HG03064 (cell line): ENCODE results near the gene TRDMT1.
"Not testable (repeated sequence)": the region's sequence is repeated elsewhere in the genome, so short reads cannot be mapped to it uniquely, and the experiment has no call there.

Experiments used
- ATAC-seq: cut with Tn5 transposase; IDR thresholded peaks from one replicate; pipeline ENCODE4 v1.9.1; 2021; ENCODE audit warnings: low read depth; ENCODE audit not compliant: unreplicated experiment

The TRDMT1 gene

GRCh38 chr10:17140386-17140761 lies 61.1 kb downstream of the TRDMT1 start:
- ATAC-seq: no peak

- no peak for ATAC-seq
Measured at GRCh38 chr10:17138460-17139042, 62.9 kb downstream of the TRDMT1 start.

GRCh38 chr10:17134737-17135260 lies 66.7 kb downstream of the TRDMT1 start:
- ATAC-seq: no peak

GRCh38 chr10:17134282-17134681 lies 67.2 kb downstream of the TRDMT1 start:
- ATAC-seq: no peak

- no peak for ATAC-seq
Measured at GRCh38 chr10:17129741-17130140, 71.7 kb downstream of the TRDMT1 start, which contains the start of gene CUBN. TSS of gene CUBN (minus strand) at chr10:17129811. CDS start at chr10:17129765, 46 bp downstream.

- no peak for ATAC-seq
Measured at GRCh38 chr10:17128261-17128660, 73.2 kb downstream of the TRDMT1 start.

- ATAC-seq: no peak
Measured at GRCh38 chr10:17126327-17126726, 75.1 kb downstream of the TRDMT1 start.

- no peak for ATAC-seq
Measured at GRCh38 chr10:17125206-17125893, 76.1 kb downstream of the TRDMT1 start.

GRCh38 chr10:17123961-17124360 lies 77.5 kb downstream of the TRDMT1 start:
- ATAC-seq: no peak

GRCh38 chr10:17122726-17123661 lies 78.5 kb downstream of the TRDMT1 start:
- ATAC-seq: no peak

- ATAC-seq: no peak
Measured at GRCh38 chr10:17122052-17122451, 79.4 kb downstream of the TRDMT1 start.

- no peak for ATAC-seq
Measured at GRCh38 chr10:17120694-17121093, 80.8 kb downstream of the TRDMT1 start.

GRCh38 chr10:17119845-17120244 lies 81.6 kb downstream of the TRDMT1 start:
- no peak for ATAC-seq

- ATAC-seq: no peak
Measured at GRCh38 chr10:17116193-17116592, 85.3 kb downstream of the TRDMT1 start.

GRCh38 chr10:17115683-17116082 lies 85.8 kb downstream of the TRDMT1 start:
- no peak for ATAC-seq

- ATAC-seq: not testable (repeated sequence)
Measured at GRCh38 chr10:17114878-17115444, 86.5 kb downstream of the TRDMT1 start.

GRCh38 chr10:17113889-17114540 lies 87.5 kb downstream of the TRDMT1 start:
- ATAC-seq: no peak

- ATAC-seq: no peak
Measured at GRCh38 chr10:17113346-17113745, 88.1 kb downstream of the TRDMT1 start.

- no peak for ATAC-seq
Measured at GRCh38 chr10:17112566-17112965, 88.9 kb downstream of the TRDMT1 start.
